Measurements from ENCODE around the gene TMEM52B.
A peak's percentile ranks its signal among the peaks of the same experiment; 100 is the strongest.

Gene TMEM52B

GRCh38 chr12:10178821-10179220 lies at the start of gene TMEM52B:
TSS of gene TMEM52B (plus strand) at chr12:10179032. CDS start at chr12:10179575, 543 bp downstream.
- no peak within 1 kb of the TSS for H3K27ac ChIP-seq
- TF ChIP-seq CTCF (conservative IDR thresholded peaks at IDR 0.05) = no peak

DNA sequence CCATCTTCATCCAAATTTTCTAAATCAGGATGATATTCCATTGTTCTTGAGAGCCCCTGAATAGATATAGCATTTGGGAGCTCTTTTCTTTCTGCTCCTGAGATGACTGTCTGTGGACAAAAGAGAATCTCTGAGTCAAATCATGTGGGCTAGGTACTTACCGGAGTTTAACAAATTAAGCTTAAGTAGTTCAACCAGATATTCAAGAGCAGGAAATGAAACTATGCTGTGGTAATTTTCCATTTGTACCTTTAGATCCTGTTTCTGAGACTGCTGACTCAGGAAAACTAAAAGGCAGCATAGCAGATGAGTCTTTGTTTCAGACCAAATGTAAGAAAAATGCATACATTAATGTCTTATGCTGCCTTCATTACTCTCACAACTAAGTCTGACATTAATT lies 48.8 kb upstream of the TMEM52B start, which contains the start of gene CLEC7A:
TSS of gene CLEC7A (minus strand) at position 158 of the 400 bp plus-strand sequence. CDS start at position 41, 117 bp downstream.
- no peak for TF ChIP-seq CTCF (conservative IDR thresholded peaks at IDR 0.05)
- no peak within 1 kb of the TSS for H3K27ac ChIP-seq

DNA sequence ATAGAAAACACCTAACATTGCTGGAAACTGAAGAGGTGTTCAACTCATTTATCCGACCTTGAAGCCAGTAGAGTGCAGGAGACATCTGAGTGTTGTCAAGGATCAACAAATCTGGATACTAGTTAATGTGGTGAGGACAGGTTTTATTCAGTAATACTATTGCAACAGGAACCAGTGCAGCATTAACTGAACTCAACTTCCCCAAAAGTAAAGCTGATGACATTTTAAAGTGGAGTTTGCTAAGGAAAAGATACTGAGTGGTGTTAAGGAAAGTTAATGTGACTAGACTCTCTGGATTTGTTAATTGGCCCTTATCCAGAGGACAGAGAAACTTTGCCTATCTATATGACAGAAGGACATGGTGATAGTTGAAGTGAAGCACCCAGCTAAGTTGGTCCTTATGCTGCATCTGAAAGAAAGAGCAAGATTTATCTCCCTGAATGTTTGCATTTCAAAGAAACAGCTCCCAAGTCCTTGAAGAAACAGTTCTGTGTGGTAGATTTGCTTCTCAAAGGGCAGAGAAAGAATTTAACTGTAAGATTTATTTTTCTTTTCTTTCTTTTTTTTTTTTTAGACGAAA lies 47.6 kb upstream of the TMEM52B start:
- H3K27ac ChIP-seq = no peak overlapping the region

DNA sequence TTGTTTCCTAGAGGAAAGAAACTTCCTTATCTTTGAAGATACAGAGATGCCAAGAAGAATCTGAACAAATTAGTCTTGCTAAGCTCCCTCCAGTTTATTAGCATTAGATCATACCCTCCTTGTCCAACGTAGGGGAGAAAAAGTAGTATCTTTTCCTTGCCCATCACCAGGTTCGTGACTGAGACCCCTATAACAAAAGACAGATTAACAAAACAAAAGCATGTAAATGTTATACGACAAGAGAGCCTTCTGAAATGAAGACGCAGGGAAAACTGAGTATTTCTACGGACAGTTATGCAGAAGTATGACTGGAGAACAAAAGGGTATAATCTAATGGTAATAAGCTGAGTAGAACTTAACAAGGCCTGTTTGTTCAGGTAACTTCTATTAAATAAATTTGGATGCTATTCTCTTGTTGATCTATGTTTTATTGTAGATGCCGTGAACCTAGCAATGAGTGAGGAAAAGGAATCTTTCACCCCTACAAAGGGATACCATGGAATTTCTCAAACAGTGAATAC lies 45.9 kb upstream of the TMEM52B start:
- H3K27ac ChIP-seq = no peak overlapping the region
- no peak for TF ChIP-seq CTCF (conservative IDR thresholded peaks at IDR 0.05)

More for the DNA sequence above, 47.6 kb upstream of the TMEM52B start:
- TF ChIP-seq CTCF (conservative IDR thresholded peaks at IDR 0.05) = no peak

GRCh38 chr12:10135126-10135525 lies 43.7 kb upstream of the TMEM52B start:
- no peak overlapping the region for H3K27ac ChIP-seq
- no peak for TF ChIP-seq CTCF (conservative IDR thresholded peaks at IDR 0.05)

DNA sequence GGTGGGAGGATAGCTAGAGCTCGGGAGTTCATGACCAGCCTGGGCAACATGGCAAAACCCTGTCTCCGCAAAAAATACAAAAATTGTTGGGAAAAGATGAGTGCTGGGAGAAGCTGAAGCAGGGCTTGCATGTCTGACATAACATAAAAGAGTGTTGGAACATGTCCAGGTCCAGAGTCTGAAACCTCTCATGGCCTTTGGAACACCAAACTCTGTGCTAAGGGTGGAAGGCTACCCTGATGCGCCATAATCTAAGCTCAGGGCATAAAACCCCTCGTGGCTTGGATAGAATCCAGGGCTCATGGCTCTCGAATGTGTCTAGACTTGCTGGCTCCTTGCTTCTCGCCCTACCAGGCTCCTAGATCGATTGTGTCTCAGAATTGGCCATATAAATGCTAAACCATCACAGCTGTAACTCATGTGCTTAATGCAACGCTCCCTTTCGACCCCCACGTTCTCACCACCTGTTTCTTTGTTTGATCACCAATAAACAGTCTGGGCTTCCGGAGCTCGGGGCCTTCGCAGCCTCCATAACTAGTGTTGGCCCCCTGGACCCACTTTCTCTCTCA lies 42.1 kb upstream of the TMEM52B start:
- no peak for TF ChIP-seq CTCF (conservative IDR thresholded peaks at IDR 0.05)
- no peak overlapping the region for H3K27ac ChIP-seq

- peak; percentile 76 for TF ChIP-seq CTCF (conservative IDR thresholded peaks at IDR 0.05)
- no peak overlapping the region for H3K27ac ChIP-seq
These were observed 38.8 kb upstream of the TMEM52B start for GRCh38 chr12:10140001-10140400.
